Chondrocyte (in vitro differentiated cells): ENCODE data around the gene PLEKHH2. TPM values are rescaled to one million over a fixed set of nuclear protein-coding genes. Genes with fewer than 3 reads are reported as not detected.

Source experiments
- DNase-seq: peaks from one replicate; pipeline ENCODE4 v3.0.0; 2021; ENCODE audit warnings: mixed read lengths, low spot score
- H3K27ac Mint-ChIP-seq: one replicate; pipeline ENCODE4 v1.8.0; 2021; ENCODE audit warnings: mild to moderate bottlenecking, moderate library complexity, mixed read lengths; ENCODE audit not compliant: unreplicated experiment
- H3K27me3 Mint-ChIP-seq: 2 replicates; pipeline ENCODE4 v1.8.0; 2021; ENCODE audit warnings: low read depth, mixed read lengths
- H3K36me3 Mint-ChIP-seq: 2 replicates; pipeline ENCODE4 v1.8.0; 2021; ENCODE audit warnings: low read depth, mixed read lengths
- H3K4me1 Mint-ChIP-seq: 2 replicates; pipeline ENCODE4 v1.8.0; 2021; ENCODE audit warnings: low read depth, mild to moderate bottlenecking, mixed read lengths
- H3K4me3 Mint-ChIP-seq: one replicate; pipeline ENCODE4 v1.8.0; 2021; ENCODE audit warnings: mild to moderate bottlenecking, moderate library complexity, mixed read lengths; ENCODE audit not compliant: unreplicated experiment
- H3K9me3 Mint-ChIP-seq: 2 replicates; pipeline ENCODE4 v1.8.0; 2021; ENCODE audit warnings: low read depth, mixed read lengths
- total RNA-seq: library from RNA; stranded (reverse); gene quantifications from 3 replicates; pipeline ENCODE4 v1.2.1, GENCODE V29; 2021
- TF ChIP-seq, protein P1 (sequence below): fragments of 200-600 bp; sonication (generic); IDR thresholded peaks from 2 replicates; pipeline ENCODE4 v1.5.0; 2021; ENCODE audit warnings: antibody characterized with exemption, mild to moderate bottlenecking, moderate library complexity

Gene PLEKHH2
- total RNA-seq, 1 donor from 2014 or later, result 4.9 TPM

DNA sequence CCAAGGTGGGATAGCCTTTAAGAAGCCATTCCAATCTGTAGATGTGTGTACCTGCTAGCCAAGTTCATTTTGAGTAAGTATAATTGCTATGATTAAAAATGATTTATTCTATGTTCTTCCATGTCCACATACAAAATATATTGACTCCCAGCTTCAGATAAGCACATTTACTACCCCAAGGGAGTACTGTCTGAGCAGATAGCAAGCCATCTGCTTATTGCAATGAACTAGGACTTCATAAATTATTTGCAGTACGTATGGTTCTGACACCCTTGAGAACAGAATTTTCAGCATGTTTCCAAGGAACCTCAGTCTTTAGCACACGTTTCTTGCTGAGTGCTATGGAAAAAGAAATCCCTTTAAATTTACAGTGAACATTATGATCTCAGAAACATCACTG is 173.4 kb downstream of the PLEKHH2 start:
- Mint-ChIP-seq H3K36me3 (peaks cover 13% of the 10 kb centered on the region), H3K27me3 (no peaks in the 10 kb centered on the region), H3K27ac (no peak overlapping the region), H3K9me3 (no peaks in the 10 kb centered on the region), H3K4me1 (peaks cover 22% of the 10 kb centered on the region), H3K4me3 (no peak overlapping the region)
- TF ChIP-seq, protein P1, sequence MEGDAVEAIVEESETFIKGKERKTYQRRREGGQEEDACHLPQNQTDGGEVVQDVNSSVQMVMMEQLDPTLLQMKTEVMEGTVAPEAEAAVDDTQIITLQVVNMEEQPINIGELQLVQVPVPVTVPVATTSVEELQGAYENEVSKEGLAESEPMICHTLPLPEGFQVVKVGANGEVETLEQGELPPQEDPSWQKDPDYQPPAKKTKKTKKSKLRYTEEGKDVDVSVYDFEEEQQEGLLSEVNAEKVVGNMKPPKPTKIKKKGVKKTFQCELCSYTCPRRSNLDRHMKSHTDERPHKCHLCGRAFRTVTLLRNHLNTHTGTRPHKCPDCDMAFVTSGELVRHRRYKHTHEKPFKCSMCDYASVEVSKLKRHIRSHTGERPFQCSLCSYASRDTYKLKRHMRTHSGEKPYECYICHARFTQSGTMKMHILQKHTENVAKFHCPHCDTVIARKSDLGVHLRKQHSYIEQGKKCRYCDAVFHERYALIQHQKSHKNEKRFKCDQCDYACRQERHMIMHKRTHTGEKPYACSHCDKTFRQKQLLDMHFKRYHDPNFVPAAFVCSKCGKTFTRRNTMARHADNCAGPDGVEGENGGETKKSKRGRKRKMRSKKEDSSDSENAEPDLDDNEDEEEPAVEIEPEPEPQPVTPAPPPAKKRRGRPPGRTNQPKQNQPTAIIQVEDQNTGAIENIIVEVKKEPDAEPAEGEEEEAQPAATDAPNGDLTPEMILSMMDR, result no peak
- DNase-seq, result no peak

DNA sequence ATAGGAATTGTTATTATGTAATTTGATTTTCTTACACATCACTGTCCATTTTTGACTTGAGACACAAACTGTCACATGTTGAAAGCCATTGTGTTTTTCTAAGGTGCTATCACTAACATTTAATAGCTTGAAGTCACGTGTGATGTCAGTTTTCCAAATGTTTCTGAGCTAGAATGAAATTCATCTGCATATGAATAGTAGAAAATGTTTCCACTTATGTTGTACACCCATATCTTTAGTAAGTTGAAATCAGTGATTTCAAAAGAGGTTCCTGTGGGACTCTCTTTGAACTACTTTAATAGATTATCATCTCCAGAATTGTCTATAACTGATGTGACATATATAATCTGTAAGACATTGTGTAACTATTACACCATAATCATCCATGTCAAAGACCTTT is 173.8 kb downstream of the PLEKHH2 start:
- no peak for DNase-seq
- no peak overlapping the region for H3K4me3 Mint-ChIP-seq
- no peak overlapping the region for H3K27ac Mint-ChIP-seq
- peaks cover 12% of the 10 kb centered on the region for H3K36me3 Mint-ChIP-seq
- no peaks in the 10 kb centered on the region for H3K27me3 Mint-ChIP-seq
- H3K4me1 Mint-ChIP-seq, result peaks cover 22% of the 10 kb centered on the region
- H3K9me3 Mint-ChIP-seq, result no peaks in the 10 kb centered on the region
- TF ChIP-seq, protein P1, result no peak

DNA sequence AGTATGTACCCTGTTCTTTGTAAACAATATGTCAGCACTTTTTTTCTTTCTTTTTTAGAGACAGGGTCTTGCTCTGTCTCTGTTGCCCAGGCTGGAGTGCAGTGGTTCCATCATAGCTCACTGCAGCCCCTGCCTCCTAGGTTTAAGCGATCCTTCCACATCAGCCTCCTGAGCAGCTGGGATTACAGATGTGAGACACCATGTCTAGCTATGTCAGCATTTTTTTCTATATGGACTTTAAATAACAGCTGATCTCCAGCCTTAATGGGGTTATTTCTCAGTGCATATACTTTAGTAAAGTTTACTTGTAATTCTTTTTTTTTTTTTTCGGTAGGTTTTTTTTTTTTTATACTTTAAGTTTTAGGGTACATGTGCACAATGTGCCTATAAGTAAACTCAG is 174.9 kb downstream of the PLEKHH2 start:
- Mint-ChIP-seq H3K4me3 (no peak overlapping the region), H3K4me1 (peaks cover 22% of the 10 kb centered on the region), H3K27me3 (no peaks in the 10 kb centered on the region), H3K36me3 (peaks cover 5% of the 10 kb centered on the region), H3K9me3 (no peaks in the 10 kb centered on the region), H3K27ac (no peak overlapping the region)
- TF ChIP-seq, protein P1, result no peak
- DNase-seq, result no peak

DNA sequence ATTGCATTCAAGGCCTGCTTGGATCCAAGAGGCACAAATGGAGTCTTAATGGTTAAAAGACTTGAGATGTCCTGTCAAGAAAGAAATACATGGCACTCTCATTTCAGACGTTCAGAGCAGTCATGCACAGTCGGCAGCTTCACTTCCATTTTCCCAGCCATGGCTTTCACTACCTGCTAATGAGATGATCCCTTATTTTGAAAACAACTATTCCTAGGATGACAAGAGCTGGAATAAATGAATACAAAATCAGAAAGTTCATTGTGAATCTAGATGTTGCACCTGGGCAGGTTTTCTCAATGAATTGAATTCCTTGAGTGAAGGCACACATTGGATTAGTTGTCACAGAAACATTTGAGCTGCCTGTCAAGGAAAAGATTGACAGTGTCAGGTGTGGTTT is 175.9 kb downstream of the PLEKHH2 start:
- no peaks in the 10 kb centered on the region for H3K9me3 Mint-ChIP-seq
- DNase-seq, result no peak
- no peak overlapping the region for H3K4me3 Mint-ChIP-seq
- H3K36me3 Mint-ChIP-seq, result peaks cover 2% of the 10 kb centered on the region
- TF ChIP-seq, protein P1, result no peak
- no peak overlapping the region for H3K27ac Mint-ChIP-seq
- peaks cover 22% of the 10 kb centered on the region for H3K4me1 Mint-ChIP-seq
- no peaks in the 10 kb centered on the region for H3K27me3 Mint-ChIP-seq

- Mint-ChIP-seq H3K27me3 (no peaks in the 10 kb centered on the region), H3K4me1 (peaks cover 22% of the 10 kb centered on the region), H3K27ac (no peak overlapping the region), H3K9me3 (no peaks in the 10 kb centered on the region), H3K36me3 (peaks cover 2% of the 10 kb centered on the region), H3K4me3 (no peak overlapping the region)
- TF ChIP-seq, protein P1, result no peak
- no peak for DNase-seq
Observed at GRCh38 chr2:43814711-43815110, 177.7 kb downstream of the PLEKHH2 start.

Other genes starting within 250 kb of the PLEKHH2 start
- 23.6 to 68.0 TPM (median 28.4 TPM) in 3 replicates for gene THADA, start 41.2 kb upstream of the PLEKHH2 start, total RNA-seq
- not detected in 3 replicates for gene C1GALT1C1L, start 39.2 kb downstream of the PLEKHH2 start, total RNA-seq
- 10.8 to 16.9 TPM (median 11.1 TPM) in 3 replicates for gene DYNC2LI1, start 136.8 kb downstream of the PLEKHH2 start, total RNA-seq
- gene ABCG5, start 201.6 kb downstream of the PLEKHH2 start, total RNA-seq, result not detected in 3 replicates
- not detected in 3 replicates for gene ABCG8, start 201.7 kb downstream of the PLEKHH2 start, total RNA-seq